Neutrophil (primary cell): Measurements from ENCODE around the gene ZCWPW1.
A peak's percentile ranks its signal among the peaks of the same experiment; 100 is the strongest.

ENCODE experiments used
- H3K27ac ChIP-seq: fragments of 200-600 bp; sonication (generic); 2 replicates; pipeline ENCODE4 v1.5.1; 2016; ENCODE audit warnings: mild to moderate bottlenecking, moderate library complexity
- H3K27me3 ChIP-seq: fragments of 200-600 bp; sonication (generic); 2 replicates; pipeline ENCODE4 v1.6.0; 2016; ENCODE audit warnings: mild to moderate bottlenecking
- H3K36me3 ChIP-seq: fragments of 200-600 bp; sonication (generic); 2 replicates; pipeline ENCODE4 v1.5.1; 2017
- H3K4me1 ChIP-seq, 2 experiments: fragments of 200-600 bp in 1 of 2; sonication (generic) in 1 of 2; 1 replicate in 1 of 2; 2 replicates in 1 of 2; pipeline versions ENCODE4 v1.5.1 to v1.6.1; 2013 to 2016; ENCODE audit warnings: low read depth in 1 of 2, low read length in 1 of 2, mild to moderate bottlenecking in 1 of 2, moderate library complexity in 1 of 2; ENCODE audit not compliant: control insufficient read depth in 1 of 2, insufficient read depth in 1 of 2
- H3K4me3 ChIP-seq, 2 experiments: fragments of 200-600 bp in 1 of 2; sonication (generic) in 1 of 2; 1 replicate in 1 of 2; 2 replicates in 1 of 2; pipeline ENCODE4 v1.5.1; 2013 to 2016; ENCODE audit warnings: low read depth in 1 of 2, low read length in 1 of 2, mild to moderate bottlenecking in 1 of 2, moderate library complexity in 1 of 2
- H3K9me3 ChIP-seq: fragments of 200-600 bp; sonication (generic); 2 replicates; pipeline ENCODE4 v1.5.1; 2016
- CTCF ChIP-seq: fragments of 200-600 bp; sonication (generic); IDR thresholded peaks from 2 replicates; pipeline ENCODE4 v1.5.1; 2016; ENCODE audit warnings: antibody characterized with exemption

Gene ZCWPW1

GRCh38 chr7:100406767-100407166 is 21.7 kb downstream of the ZCWPW1 start:
- Histone ChIP-seq H3K36me3 (peaks cover 88% of the 10 kb centered on the region), H3K9me3 (no peaks in the 10 kb centered on the region), H3K4me3 (no peak overlapping the region), H3K27me3 (no peaks in the 10 kb centered on the region), H3K4me1 (peaks cover 0 to 4% of the 10 kb centered on the region in 2 experiments), H3K27ac (peak overlapping the region; percentile 47)
- TF ChIP-seq CTCF, result no peak

- Histone ChIP-seq H3K4me1 (peaks cover 5 to 7% of the 10 kb centered on the region in 2 experiments), H3K36me3 (peaks cover 98% of the 10 kb centered on the region), H3K27ac (peak overlapping the region; percentile 10), H3K27me3 (no peaks in the 10 kb centered on the region), H3K4me3 (no peak overlapping the region), H3K9me3 (no peaks in the 10 kb centered on the region)
- no peak for TF ChIP-seq CTCF
Measured at GRCh38 chr7:100402241-100402640, 26.3 kb downstream of the ZCWPW1 start.

GRCh38 chr7:100401811-100402210 is 26.7 kb downstream of the ZCWPW1 start:
- H3K4me3 ChIP-seq, result no peak overlapping the region
- no peak for TF ChIP-seq CTCF
- no peaks in the 10 kb centered on the region for H3K9me3 ChIP-seq
- no peaks in the 10 kb centered on the region for H3K27me3 ChIP-seq
- H3K27ac ChIP-seq, result no peak overlapping the region
- H3K4me1 ChIP-seq, result peaks cover 9 to 10% of the 10 kb centered on the region in 2 experiments
- H3K36me3 ChIP-seq, result peaks cover 96% of the 10 kb centered on the region

GRCh38 chr7:100400656-100401055 is 27.8 kb downstream of the ZCWPW1 start:
- TF ChIP-seq CTCF, result no peak
- Histone ChIP-seq H3K36me3 (peaks cover 93% of the 10 kb centered on the region), H3K9me3 (no peaks in the 10 kb centered on the region), H3K4me1 (peaks cover 16 to 18% of the 10 kb centered on the region in 2 experiments), H3K4me3 (no peak overlapping the region), H3K27me3 (no peaks in the 10 kb centered on the region), H3K27ac (peak overlapping the region; percentile 15)

GRCh38 chr7:100400041-100400440 is 28.5 kb downstream of the ZCWPW1 start:
- no peak overlapping the region for H3K4me3 ChIP-seq
- peak overlapping the region; percentile 15 for H3K27ac ChIP-seq
- no peaks in the 10 kb centered on the region for H3K27me3 ChIP-seq
- peaks cover 93% of the 10 kb centered on the region for H3K36me3 ChIP-seq
- H3K9me3 ChIP-seq, result no peaks in the 10 kb centered on the region
- no peak for TF ChIP-seq CTCF
- peaks cover 16 to 18% of the 10 kb centered on the region in 2 experiments for H3K4me1 ChIP-seq

GRCh38 chr7:100398239-100398638 is 30.3 kb downstream of the ZCWPW1 start:
- Histone ChIP-seq H3K27ac (peak overlapping the region; percentile 18), H3K36me3 (peaks cover 87% of the 10 kb centered on the region), H3K4me3 (no peak overlapping the region), H3K9me3 (no peaks in the 10 kb centered on the region), H3K4me1 (peaks cover 24 to 25% of the 10 kb centered on the region in 2 experiments), H3K27me3 (no peaks in the 10 kb centered on the region)
- TF ChIP-seq CTCF, result no peak
